Dedifferentiated amniotic fluid mesenchymal stem cell (primary cell): Measurements from ENCODE around the gene FIBP.

Source experiments
- DNase-seq: peaks from one replicate; pipeline ENCODE4 v3.0.0-alpha.2; 2016; ENCODE audit errors: extremely low spot score

The FIBP gene

DNA sequence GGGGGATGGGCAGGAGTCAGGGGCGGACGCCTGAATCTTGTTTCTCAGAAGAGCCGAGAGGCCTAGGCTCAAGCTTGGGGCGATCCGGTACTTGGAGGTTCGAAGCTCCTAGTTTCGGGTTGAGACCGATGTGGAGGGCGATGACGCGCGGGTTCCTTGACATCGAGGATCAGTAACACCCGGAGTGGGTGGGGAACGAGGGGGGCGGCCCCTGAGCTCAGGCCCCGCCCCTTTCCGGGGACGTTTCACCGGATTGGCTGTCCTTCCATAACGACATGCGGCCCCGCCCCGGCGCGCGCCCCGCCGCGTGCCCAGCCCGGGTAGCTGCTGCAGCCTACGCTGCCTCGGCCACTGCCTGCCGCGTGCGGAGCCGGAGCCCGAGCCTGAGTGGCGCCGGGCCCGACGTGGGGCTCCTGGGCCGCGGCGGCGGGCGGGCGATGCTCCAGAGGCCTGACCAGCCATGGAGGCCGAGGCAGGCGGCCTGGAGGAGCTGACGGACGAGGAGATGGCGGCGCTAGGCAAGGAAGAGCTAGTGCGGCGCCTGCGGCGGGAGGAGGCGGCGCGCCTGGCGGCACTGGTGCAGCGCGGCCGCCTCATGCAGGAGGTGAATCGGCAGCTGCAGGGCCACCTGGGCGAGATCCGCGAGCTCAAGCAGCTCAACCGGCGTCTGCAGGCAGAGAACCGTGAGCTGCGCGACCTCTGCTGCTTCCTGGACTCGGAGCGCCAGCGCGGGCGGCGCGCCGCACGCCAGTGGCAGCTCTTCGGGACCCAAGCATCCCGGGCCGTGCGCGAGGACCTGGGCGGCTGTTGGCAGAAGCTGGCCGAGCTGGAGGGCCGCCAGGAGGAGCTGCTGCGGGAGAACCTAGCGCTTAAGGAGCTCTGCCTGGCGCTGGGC lies 2.3 kb upstream of the FIBP start, which contains the start of gene CCDC85B:
TSS of gene CCDC85B (plus strand) at position 350 of the 895 bp plus-strand sequence. CDS start at position 461, 111 bp downstream.
- DNase-seq, result peak; percentile 95

DNA sequence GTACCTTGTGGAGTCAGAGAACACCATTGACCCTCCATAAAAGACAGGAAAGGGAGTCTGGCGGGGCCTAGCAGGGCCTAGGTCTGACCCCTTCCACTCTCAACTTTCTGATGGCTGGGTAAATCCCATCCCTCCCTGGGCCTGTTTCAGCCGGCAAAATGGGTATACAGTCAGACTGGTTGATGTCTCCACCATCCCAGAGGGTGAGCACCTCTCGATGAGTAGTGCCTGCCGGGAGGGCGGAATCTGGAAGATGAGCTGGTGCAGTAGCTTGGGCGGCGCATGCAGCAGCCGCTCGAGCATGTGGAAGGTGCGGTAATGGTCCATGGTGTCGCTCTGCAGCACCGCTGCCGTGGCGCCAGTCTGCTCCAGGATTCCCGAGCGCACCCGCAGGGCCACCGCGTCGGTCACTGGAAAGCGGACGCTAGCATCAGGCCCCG lies 528 bp downstream of the FIBP start:
- DNase-seq, result no peak

DNA sequence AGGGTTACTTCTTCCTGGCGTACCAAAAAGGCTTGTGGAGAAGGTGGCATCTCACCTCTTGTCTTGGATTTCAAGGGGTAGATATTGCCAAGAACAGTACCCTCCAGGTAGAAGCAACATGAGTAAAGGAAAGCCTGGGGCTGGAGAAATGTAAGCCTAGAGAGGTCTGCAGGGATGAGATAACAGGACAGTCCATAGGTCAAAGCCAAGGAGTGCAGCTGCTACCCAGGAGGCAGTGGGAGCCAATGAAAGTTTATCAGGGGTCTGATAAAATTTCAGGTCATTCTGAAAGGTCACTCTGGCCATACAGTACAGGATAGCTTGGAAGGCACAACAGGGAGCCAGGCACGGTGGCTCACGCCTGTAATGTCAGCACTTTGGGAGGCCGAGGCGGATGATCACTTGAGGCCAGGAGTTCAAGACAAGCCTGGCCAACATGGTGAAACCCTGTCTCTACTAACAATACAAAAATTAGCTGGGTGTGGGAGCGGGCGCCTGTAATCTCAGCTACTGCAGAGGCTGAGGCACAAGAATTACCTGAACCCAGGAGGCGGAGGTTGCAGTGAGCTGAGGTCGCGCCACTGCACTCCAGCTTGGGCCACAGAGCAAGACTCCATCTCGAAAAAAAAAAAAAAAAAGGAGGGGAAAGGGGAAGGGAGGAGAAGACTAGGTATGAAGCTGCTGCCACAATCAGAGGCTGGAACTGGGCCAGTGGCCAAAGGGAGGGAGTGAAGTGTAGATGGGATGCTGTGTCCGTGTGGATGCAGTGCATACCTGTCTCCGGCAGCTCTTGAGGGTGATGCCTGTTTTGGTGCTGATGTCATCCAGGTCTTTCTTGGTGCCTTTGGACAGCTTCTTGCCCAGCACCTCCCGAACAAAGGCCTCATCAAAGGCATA lies 1.2 kb downstream of the FIBP start:
- no peak for DNase-seq

DNA sequence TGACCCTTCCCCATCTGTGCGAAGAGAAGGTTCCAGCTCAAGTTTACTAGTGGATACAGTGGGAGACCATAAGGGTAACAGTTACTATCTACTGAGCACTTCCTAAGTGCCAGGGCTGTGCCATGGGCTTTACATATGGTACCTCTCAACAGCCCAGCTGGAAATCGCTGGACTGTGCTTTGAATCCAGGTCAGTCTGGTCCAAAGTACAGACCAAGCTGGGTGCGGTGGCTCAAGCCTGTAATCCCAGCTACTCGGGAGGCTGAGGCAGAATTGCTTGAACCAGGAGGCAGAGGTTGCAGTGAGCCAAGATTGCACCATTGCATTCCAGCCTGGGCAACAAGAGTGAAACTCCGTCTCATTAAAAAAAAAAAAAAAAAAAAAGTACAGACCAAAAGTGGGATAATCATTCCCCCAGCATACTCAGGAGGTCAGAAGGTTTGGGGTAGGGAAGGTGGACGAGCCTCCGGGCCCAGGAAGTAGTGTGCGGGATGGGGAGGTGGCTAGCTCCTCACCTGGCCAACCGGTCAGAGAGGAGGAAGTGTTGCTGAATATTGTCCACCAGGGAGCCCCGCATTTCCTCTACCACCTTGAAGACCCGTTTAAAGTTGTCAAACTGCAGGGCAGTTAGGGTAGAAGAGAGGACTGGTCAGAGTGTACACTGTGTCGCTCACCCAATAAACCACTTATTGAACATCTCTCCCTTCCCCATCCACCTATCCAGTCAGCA lies 2.3 kb downstream of the FIBP start:
- DNase-seq, result no peak

DNA sequence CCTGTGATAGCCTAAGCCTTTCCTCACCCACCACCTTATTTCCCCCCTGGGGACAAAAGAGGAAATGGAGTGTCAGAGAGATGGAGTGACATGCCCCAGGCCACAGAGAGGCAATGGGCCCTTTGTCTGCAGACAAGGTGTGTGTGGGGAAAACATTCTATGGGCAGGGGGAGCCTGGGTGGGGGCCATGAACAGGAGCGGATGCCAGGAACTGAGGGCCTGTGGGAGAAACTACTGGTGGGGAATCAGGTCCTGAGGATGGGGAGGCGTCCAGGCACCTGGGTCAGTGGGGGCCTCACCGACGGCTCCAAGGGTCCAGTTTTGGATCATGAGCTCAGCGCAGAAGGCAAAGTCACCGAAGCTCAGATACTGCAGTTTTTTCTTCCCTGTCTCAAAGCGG lies 3.0 kb downstream of the FIBP start:
- DNase-seq, result no peak

DNA sequence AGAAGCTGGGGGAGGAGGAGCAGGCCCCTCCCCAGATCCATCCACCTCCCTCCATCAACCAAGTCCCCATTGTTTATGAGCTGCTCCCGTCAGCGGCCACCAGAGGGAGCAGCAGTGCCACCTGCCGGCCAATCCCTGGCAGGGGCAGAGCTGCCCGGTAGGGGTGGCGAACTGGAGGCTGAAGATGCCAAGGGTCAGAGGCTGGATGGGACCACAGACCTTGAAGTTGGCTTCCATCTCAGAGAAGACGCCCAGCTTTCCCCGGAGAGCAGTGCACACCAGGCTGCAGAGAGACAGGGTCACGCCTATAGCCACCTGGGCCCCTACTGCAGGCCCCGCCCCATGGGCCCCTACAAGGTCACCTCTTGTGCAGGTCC lies 3.6 kb downstream of the FIBP start:
- DNase-seq, result no peak

DNA sequence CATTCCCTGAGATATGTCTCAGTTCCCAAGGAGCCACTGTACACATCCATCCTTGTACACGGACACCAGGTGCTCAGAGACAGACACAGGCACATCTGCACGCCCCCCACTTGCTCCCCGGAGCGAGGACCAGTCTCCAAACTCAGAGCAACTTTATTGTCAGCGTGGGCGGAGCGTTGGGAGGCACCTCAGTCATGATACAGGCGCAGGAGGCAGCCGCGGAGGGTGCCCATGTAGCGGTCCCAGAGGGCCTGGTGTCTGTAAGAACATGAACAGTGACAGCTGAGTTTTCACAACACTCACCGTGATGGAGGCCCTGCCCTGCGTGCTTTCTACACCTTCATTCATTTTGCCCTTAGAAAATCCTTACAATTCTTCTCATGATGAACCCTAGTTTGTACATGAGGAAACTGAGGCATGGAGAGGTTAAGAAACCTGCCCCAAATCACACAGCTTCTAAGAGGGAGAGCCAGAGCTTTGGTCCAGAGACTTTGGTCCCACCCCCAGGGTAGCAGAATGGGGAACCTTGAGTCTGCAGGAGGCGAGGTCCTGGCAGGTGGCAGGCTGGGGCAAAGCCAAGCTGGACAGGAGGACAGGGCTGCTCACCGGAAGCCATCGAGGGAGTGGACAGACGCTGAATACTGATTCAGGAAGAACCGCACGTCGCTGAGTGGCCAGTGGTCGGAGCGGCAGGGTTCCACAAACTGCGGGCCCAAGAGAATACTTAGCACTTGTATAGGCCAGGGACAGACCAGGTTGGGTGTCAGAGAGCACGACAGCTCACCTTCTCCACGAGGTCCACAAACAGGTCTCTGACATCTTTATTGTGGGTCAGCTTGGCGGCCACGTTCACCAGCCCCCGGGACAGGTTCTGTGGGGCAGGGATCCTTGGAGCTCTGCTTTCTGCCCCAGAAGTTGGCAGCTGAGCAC lies 4.2 kb downstream of the FIBP start:
- no peak for DNase-seq

- DNase-seq, result no peak
These were observed 5.1 kb downstream of the FIBP start for GRCh38 chr11:65883058-65883761.

DNA sequence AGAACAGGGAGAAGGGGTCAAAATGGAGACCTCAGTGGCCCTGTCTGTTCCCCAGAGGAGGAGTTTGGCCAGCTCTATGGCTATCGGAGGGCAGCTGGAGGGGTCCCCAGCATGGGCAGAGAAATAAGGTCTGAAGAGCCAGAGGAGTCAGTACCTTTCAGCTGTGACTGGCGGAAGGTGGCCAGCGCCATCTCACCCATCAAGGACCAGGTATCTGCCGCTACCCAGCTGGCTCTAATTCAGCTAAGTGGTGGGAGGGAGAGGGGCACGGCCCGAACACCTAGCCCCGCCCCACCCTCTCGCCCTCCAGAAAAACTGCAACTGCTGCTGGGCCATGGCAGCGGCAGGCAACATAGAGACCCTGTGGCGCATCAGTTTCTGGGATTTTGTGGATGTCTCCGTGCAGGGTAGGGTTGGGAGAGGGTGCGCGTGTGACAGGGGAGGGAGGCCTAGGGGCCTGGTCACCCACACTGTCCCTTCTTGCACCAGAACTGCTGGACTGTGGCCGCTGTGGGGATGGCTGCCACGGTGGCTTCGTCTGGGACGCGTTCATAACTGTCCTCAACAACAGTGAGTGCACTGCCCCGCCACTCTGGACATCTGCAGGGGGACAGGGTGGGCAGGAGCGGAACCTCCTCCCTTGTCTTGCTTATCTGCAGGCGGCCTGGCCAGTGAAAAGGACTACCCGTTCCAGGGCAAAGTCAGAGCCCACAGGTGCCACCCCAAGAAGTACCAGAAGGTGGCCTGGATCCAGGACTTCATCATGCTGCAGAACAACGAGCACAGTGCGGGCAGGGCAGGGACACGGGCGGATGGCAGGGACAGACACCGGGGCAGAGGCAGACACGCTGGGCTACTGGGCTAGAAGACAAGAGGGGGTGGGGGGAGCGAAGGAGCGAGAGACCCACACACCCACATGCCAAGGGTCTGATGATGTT lies 5.9 kb downstream of the FIBP start:
- DNase-seq, result no peak

DNA sequence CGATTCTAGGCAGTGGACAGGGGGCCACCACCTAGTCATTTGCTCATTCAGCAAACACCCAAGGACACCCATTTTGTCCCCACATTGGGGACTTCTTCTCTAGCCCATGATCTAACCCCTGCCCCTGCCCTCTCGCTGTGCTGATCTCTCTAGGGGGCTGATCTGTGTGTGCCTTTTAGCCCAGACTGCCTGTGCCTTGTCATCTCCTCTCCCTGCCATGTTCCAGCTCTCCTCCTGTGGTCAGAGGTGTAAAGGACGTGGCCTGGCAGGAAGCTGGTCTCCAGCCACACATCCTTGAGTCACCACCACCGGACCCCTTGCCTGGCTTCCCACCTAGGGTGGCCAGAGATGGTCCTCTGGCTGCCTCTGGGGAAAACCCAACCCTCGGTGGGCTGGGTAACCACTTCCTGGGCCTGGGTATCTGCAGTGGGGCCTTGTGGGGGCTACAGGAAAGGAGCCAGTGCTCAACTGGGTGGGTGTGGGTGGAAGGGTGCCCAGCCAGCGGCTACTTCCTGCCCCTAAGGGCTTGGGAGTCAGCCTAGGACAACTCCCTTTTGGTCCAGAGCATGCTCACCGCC lies 7.3 kb downstream of the FIBP start:
- DNase-seq, result no peak

DNA sequence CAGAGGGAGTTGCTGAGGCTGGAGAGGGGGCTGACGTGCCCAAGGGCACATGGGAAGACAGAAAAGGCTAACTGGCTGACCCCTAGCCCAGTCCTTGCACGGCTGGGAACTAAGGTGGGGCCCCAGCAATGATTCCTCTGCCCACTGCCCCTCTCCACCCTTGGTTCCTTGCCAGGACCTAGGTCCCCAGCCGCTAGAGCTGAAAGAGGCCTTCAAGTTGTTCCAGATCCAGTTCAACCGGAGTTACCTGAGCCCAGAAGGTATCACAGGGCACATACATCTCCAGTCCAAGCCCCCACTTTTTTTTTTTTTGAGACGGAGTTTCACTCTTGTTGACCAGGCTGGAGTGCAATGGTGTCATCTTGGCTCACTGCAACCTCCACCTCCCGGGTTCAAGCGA lies 8.2 kb downstream of the FIBP start:
- no peak for DNase-seq

DNA sequence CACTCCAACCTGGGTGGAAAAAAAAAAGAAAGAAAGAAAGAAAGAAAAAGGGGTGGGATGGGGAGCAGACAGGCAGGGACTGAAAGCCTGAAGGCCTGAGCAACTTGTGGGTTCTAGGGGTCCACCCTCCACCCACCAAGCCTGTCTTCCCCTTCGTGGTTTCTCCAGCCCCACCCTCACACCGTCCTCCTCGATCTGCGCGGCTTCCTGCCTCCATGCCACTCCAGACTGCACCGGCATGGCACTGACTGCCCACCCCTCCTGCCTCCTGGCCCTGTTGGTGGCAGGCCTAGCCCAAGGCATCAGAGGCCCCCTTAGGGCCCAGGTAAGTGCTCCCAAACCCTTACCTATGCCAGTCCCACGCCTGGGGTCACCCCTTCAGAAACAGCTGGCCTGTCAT lies 8.7 kb downstream of the FIBP start, which contains the start of gene CTSW:
TSS of gene CTSW (plus strand) at position 221 of the 400 bp plus-strand sequence. CDS start at position 239, 18 bp downstream.
- no peak for DNase-seq

GRCh38 chr11:65873318-65874156 lies 14.7 kb downstream of the FIBP start:
- peak; percentile 92 for DNase-seq

- DNase-seq, result no peak
These were observed 15.5 kb downstream of the FIBP start, which contains the start of gene EFEMP2 for GRCh38 chr11:65872586-65873317. Gene EFEMP2 (minus strand): TSS chr11:65872800. CDS start chr11:65872354, 446 bp downstream.

DNA sequence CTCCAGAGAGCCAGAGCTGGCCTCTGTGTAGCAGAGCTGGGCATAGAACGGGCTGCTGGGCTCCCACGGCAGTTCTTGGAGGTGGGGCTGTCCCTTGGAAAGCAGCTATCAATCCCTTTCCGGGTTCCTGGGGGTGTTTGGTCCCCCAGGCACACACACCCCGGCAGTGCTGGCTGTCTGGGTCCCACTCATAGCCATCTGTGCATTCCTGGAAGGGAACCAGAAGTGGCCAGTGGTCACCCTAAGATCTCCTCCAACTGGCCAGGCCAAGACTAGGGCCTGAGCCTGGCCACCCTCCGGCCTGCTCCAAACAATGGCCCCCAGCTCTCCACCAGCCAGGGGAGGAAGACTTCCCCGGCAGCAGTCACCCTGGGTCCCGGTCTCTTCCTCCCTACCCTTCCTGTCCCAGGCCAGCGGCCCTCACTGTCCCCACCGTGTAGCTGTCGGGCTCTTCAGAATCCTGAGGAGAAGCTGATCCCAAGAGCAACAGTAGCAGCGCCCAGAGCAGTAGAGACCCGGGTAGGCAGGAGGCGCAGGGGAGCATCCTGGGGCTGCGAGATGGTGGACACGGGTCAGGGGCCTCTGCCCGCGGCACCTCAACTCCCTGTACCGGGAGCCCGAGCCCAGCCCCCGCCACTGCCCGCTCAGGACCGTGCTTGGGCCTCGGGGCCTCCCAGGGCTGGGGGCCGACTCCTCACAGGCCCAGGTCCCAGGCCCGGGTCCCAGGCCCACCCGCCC lies 16.3 kb downstream of the FIBP start:
- DNase-seq, result no peak
